ENCODE results near the gene PCBP1.
A peak's percentile ranks its signal among the peaks of the same experiment; 100 is the strongest.

Gene PCBP1

DNA sequence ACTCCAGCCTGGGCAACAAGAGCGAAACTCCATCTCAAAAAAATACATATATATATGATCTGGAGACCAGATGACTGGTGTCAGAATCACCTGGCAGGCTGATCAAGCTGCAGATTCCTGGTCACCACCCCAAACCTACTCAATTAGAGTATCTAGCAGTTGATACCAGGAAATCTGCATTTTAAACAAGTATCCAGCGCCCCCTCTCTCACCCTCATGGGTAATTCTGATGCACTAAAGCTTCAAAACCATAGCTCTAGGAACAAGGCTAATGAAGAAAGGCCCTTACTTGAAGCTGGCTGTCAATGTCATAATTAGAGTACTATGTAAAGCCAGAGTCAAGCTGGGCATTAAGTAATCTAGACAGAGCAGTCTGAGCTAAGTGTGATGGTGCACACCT, 25.0 kb upstream of the PCBP1 start:
- Mint-ChIP-seq H3K9me3 (no peaks in the 10 kb centered on the region), H3K36me3 (ENCODE audit: low read depth) (peaks cover 29% of the 10 kb centered on the region), H3K27me3 (ENCODE audit: low read depth) (no peaks in the 10 kb centered on the region), H3K4me3 (no peak overlapping the region), H3K4me1 (ENCODE audit: low read depth) (peaks cover 18% of the 10 kb centered on the region), H3K27ac (no peak overlapping the region)

DNA sequence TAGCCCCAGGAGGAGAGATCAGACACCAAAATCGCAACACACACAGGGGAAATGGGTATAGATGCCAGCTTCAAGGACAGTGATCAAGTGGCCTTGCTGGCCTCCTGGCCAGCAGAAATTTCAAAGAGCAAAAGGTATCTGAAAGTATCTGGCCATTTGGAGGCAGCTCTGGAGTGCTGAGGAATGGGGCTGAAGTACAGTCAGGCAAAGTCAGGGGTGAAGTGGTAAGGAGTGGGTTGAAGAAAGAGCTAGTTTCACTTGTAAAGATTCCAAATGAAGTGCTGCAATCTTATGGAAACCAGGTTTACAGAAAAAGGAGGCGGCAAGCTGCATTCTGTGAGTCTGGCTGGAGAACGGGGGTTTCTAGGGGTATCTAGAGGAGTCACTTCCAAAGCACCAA, 19.2 kb upstream of the PCBP1 start:
- H3K4me1 Mint-ChIP-seq (ENCODE audit: low read depth), result peaks cover 44% of the 10 kb centered on the region
- peak overlapping the region; percentile 66 for H3K4me3 Mint-ChIP-seq
- H3K9me3 Mint-ChIP-seq, result no peaks in the 10 kb centered on the region
- H3K27me3 Mint-ChIP-seq (ENCODE audit: low read depth), result no peaks in the 10 kb centered on the region
- peak overlapping the region; percentile 98 for H3K27ac Mint-ChIP-seq
- peaks cover 37% of the 10 kb centered on the region for H3K36me3 Mint-ChIP-seq (ENCODE audit: low read depth)

DNA sequence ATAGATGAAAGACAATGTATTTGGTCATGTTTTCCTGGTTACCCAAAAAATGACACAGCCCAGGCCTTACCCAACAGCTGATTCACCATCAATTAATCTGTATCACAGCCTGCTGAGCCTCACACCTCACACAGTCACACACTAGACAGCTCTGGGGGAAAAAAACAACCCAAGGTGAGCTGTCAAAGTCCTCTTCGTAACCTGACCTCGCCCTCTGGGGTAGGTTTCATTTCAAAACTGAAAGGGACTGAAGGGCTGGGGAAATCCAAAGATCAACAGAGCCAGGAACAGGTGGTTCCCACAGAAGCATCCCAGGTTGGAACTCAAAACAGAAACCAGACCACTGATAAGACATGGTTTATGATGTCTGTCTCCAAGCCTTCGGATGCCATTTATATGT, 18.2 kb upstream of the PCBP1 start:
- peaks cover 39% of the 10 kb centered on the region for H3K36me3 Mint-ChIP-seq (ENCODE audit: low read depth)
- H3K27ac Mint-ChIP-seq, result peak overlapping the region; percentile 98
- no peaks in the 10 kb centered on the region for H3K27me3 Mint-ChIP-seq (ENCODE audit: low read depth)
- H3K4me1 Mint-ChIP-seq (ENCODE audit: low read depth), result peaks cover 47% of the 10 kb centered on the region
- H3K9me3 Mint-ChIP-seq, result no peaks in the 10 kb centered on the region
- H3K4me3 Mint-ChIP-seq, result peak overlapping the region; percentile 71

DNA sequence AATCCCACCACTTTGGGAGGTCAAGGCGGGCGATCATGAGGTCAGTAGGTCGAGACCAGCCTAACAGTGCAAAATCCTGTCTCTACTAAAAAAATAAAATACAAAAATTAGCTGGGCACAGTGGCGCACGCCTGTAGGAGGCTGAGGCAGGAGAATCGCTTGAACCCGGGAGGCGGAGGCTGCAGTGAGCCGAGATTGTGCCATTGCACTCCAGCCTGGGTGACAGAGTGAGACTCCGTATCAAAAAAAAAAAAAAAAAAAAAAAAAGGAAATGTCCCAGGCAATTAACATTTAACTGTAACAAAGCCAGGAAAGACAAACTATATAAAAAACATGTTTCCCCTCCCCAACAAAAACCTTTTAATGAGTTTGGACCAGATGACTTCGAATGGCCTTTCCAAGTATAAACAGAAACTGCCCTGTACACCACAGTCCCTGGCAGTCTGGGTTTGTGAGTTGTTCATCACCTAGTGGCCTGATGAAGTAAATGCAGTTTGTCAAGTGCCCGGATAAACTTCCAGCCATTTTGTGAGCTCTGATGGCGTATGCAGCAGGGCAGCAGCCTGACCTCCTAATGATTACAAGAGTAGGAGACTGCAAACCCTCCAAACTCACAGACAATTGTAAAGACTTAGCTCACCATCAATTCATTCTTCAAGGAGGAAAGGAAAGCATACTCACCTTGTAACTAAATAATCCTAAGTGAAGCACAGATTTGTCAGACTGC, 16.6 kb upstream of the PCBP1 start:
- Mint-ChIP-seq H3K27me3 (ENCODE audit: low read depth) (no peaks in the 10 kb centered on the region), H3K4me1 (ENCODE audit: low read depth) (peaks cover 45% of the 10 kb centered on the region), H3K27ac (peak overlapping the region; percentile 98), H3K4me3 (peak overlapping the region; percentile 59), H3K9me3 (no peaks in the 10 kb centered on the region), H3K36me3 (ENCODE audit: low read depth) (peaks cover 38% of the 10 kb centered on the region)

DNA sequence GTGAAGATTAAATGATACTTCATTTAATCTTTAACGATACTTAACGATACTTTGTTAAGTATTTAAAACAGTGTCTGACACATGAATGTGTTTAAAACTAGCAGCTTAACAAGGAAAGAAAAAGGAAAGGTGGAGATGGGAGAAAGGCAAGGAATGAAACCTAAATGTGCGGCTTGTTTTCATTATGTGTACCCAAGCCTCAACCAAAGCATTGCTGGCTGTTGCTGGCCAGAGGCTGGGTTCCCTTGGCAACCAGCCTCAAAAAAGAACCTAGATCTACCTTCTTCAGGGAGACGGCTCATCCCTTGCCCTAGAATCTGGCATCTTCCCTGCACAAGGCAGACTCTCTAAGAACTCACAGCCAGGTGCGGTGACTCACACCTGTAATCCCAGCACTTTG, 13.8 kb upstream of the PCBP1 start:
- peaks cover 36% of the 10 kb centered on the region for H3K4me1 Mint-ChIP-seq (ENCODE audit: low read depth)
- peaks cover 32% of the 10 kb centered on the region for H3K36me3 Mint-ChIP-seq (ENCODE audit: low read depth)
- no peaks in the 10 kb centered on the region for H3K9me3 Mint-ChIP-seq
- H3K27ac Mint-ChIP-seq, result no peak overlapping the region
- no peaks in the 10 kb centered on the region for H3K27me3 Mint-ChIP-seq (ENCODE audit: low read depth)
- H3K4me3 Mint-ChIP-seq, result no peak overlapping the region

DNA sequence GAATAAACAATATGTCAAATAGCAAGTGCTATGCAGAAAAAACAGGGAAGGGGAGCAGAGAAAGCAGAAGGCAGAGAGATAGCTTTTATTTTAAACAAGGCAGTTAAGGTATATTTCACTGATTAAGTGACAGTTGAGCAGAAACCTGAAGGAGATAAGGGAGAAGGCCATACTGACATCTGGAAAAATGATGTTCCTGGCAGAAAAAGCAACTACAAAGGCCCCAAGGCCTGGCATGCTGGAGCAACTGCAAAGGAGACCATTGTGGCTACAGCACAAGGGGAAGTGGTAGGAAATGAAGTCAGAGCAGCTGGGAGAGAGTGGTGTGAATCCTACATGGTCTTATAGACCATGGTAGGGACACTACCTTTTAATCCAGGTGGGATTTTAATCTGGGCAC, 8.9 kb upstream of the PCBP1 start:
- H3K27ac Mint-ChIP-seq, result peak overlapping the region; percentile 74
- peaks cover 38% of the 10 kb centered on the region for H3K4me1 Mint-ChIP-seq (ENCODE audit: low read depth)
- no peaks in the 10 kb centered on the region for H3K9me3 Mint-ChIP-seq
- H3K4me3 Mint-ChIP-seq, result no peak overlapping the region
- H3K36me3 Mint-ChIP-seq (ENCODE audit: low read depth), result peaks cover 43% of the 10 kb centered on the region
- H3K27me3 Mint-ChIP-seq (ENCODE audit: low read depth), result no peaks in the 10 kb centered on the region

DNA sequence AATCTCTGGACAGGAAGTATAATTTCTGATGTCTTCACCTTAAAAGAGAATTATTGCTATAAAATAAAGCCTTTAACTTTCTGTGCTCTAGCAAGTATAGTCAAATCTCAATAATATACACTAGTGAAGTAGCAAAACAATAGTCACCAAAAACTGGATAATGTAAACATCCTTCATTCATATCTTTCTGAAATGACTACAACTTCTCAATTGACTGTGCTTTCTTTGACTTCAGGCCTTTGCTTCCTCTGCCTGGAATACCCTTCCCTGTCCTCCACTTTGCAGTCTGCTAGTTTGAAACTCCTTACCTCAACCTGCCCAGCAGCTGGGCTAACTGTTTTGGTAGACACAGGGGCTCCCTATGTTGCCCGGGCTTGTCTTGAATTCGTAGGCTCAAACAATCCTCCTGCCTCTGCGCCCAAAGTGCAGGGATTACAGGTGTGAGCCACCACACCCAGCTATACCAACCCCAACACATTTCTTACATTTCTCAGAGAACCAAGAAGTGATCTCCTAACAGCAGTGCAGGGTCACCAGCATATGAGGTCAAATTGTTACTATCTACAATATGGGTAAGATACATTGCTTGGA, 6.6 kb upstream of the PCBP1 start:
- no peaks in the 10 kb centered on the region for H3K27me3 Mint-ChIP-seq (ENCODE audit: low read depth)
- peaks cover 39% of the 10 kb centered on the region for H3K36me3 Mint-ChIP-seq (ENCODE audit: low read depth)
- peaks cover 54% of the 10 kb centered on the region for H3K4me1 Mint-ChIP-seq (ENCODE audit: low read depth)
- peak overlapping the region; percentile 4 for H3K4me3 Mint-ChIP-seq
- H3K9me3 Mint-ChIP-seq, result no peaks in the 10 kb centered on the region
- peak overlapping the region; percentile 87 for H3K27ac Mint-ChIP-seq

DNA sequence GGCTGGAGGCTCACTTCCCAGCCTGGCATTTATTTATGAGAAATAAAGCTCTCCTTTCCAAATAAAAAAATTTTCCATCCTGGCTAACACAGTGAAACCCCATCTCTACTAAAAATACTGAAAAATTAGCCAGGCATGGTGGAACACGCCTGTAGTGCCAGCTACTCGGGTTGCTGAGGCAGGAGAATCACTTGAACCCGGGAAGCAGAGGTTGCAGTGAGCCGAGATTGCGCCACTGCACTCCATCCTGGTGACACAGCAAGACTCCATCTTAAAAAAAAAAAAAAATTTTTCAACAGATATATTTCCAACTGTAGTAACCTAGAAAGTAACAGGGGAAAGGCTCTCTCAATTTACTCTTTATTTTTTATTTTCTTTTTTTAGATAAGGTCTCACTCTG, 6.1 kb upstream of the PCBP1 start:
- Mint-ChIP-seq H3K4me3 (peak overlapping the region; percentile 4), H3K9me3 (no peaks in the 10 kb centered on the region), H3K27ac (peak overlapping the region; percentile 41), H3K27me3 (ENCODE audit: low read depth) (no peaks in the 10 kb centered on the region), H3K36me3 (ENCODE audit: low read depth) (peaks cover 36% of the 10 kb centered on the region), H3K4me1 (ENCODE audit: low read depth) (peaks cover 58% of the 10 kb centered on the region)

DNA sequence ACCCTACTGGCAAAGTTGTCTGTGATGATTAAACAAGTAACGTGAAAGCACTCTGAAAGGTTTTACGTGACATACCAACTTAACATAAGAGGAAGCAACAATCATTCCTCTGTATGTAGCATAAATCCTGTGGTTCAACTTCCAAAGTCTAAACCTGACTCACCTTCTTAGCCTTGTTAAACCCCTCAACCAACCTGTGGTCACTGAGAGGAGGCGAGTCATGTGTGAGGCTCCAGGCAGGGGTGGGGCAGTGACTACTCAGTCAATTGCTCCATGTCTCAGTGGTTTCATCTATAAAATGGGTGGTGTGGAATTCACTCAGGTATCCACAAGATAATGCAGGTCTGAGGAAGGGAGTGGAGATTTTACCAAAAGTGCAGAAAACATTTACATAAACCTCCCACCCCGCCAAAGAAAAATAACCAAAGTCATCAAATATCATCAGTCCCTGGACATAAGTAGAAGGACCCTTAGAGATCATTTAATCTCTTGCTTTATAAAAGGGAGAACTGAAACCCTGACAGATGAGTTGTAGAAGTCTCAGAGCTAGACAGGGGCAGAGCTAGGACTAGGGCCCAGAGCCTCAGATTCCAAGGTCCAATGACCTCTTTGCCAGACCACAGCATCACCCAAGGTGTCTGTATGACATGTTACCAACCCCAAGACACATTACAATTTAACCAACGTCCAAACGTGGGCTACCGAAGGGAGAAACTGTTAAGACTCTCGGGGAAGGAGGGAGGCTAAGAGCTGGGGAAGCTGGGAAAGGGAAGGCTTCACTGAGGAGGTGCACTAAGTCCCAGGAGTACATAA, 3.7 kb upstream of the PCBP1 start:
- Mint-ChIP-seq H3K27ac (peak overlapping the region; percentile 79), H3K4me1 (ENCODE audit: low read depth) (peaks cover 52% of the 10 kb centered on the region), H3K27me3 (ENCODE audit: low read depth) (no peaks in the 10 kb centered on the region), H3K4me3 (peak overlapping the region; percentile 70), H3K36me3 (ENCODE audit: low read depth) (peaks cover 41% of the 10 kb centered on the region), H3K9me3 (no peaks in the 10 kb centered on the region)

DNA sequence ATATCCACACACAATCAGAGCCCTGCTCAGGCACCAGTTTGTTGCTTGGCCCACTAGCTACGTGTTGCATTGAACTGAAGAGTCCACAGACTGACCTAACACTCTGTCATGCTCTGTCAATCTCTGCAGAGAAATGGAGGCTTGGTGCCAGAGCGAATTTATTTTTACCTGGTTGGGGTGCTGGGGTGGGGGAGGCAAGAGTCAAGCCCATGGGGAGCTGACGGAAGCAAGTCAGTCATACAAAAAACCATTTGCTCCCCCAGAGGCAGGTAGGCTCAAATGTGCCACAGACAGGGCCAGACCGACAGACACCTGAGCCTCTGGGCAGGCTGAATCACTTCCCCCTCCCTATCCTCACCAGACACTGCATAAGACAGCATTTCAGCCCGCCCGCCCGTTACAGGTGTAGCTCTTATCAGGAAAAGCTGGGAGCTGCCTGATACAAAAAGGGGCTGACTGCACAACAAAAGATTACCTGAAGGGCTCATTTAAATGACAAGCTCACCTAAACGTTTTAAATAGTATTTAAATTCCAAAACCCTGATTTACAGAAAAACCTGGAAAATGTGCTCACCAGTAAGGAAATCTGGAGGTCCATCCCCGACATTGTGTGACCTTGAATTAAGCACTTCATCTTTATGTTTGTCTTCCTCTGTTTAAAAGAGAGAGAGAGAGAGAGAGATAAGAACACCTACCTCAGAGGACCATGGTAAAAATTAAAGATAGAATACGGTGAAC, 2.1 kb upstream of the PCBP1 start:
- H3K4me1 Mint-ChIP-seq (ENCODE audit: low read depth), result peaks cover 45% of the 10 kb centered on the region
- no peaks in the 10 kb centered on the region for H3K9me3 Mint-ChIP-seq
- H3K36me3 Mint-ChIP-seq (ENCODE audit: low read depth), result peaks cover 44% of the 10 kb centered on the region

DNA sequence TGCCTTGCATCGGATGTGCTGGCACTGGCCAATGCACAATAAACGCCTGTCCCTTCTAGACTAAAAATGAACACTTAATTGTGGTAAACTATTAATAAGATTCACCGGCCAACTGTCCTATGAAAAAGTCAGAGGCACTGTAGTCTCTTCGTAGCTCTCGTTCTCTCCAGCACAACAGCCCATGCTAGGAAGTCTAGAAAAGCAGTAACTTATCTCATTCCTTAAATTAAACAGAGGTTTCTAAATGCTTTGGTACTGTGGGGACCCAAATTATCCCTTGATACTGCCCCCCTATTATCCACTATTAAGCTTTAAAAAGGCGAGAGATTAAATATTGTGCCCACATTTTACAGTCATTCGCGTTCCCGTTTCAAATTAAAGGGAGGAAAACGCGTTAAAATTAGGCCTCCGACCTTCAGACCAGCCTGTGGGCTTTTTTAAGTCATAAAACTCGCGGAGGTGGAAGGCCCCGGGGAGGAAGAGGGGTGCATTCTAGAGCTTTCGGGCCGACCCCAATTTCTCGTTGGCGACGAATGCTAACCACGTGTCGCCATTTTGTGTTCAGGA, 1.5 kb upstream of the PCBP1 start:
- Mint-ChIP-seq H3K36me3 (ENCODE audit: low read depth) (peaks cover 44% of the 10 kb centered on the region), H3K27me3 (ENCODE audit: low read depth) (no peaks in the 10 kb centered on the region), H3K27ac (peak overlapping the region; percentile 99), H3K4me3 (peak overlapping the region; percentile 82), H3K9me3 (no peaks in the 10 kb centered on the region), H3K4me1 (ENCODE audit: low read depth) (peaks cover 46% of the 10 kb centered on the region)

More for the DNA sequence above, 2.1 kb upstream of the PCBP1 start:
- no peaks in the 10 kb centered on the region for H3K27me3 Mint-ChIP-seq (ENCODE audit: low read depth)
- H3K27ac Mint-ChIP-seq, result peak overlapping the region; percentile 99
- H3K4me3 Mint-ChIP-seq, result peak overlapping the region; percentile 82

DNA sequence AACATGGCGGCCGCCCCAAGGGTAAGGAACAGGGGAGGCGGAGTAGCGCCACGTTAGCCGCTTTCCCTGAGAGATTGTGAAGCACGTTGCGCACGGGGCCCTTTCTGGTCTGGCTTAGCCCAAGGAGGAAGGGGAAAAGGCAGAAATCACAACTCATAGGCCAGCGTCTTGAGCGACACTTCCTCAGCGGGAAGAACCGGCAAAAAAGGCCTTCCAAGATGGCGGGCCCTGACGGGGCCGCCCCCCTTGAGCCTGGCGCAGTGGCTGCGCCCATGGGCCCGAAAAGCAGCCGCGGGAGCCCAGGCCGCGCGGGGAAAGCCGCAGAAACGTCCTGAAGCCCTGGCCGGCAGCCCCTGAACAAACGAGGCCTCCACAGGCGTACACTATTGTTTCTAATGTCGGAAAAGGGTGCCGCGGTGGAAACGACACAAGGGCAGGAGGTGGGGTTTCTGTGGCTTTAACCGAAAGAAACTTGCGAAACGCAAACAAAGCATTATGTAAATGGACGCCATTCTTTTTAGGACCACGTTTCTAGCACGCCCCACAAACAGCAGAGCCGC, 919 bp upstream of the PCBP1 start:
- H3K27ac Mint-ChIP-seq, result peak overlapping the region; percentile 99
- peaks cover 48% of the 10 kb centered on the region for H3K4me1 Mint-ChIP-seq (ENCODE audit: low read depth)
- no peaks in the 10 kb centered on the region for H3K27me3 Mint-ChIP-seq (ENCODE audit: low read depth)
- H3K9me3 Mint-ChIP-seq, result no peaks in the 10 kb centered on the region
- peaks cover 43% of the 10 kb centered on the region for H3K36me3 Mint-ChIP-seq (ENCODE audit: low read depth)
- H3K4me3 Mint-ChIP-seq, result peak overlapping the region; percentile 82

DNA sequence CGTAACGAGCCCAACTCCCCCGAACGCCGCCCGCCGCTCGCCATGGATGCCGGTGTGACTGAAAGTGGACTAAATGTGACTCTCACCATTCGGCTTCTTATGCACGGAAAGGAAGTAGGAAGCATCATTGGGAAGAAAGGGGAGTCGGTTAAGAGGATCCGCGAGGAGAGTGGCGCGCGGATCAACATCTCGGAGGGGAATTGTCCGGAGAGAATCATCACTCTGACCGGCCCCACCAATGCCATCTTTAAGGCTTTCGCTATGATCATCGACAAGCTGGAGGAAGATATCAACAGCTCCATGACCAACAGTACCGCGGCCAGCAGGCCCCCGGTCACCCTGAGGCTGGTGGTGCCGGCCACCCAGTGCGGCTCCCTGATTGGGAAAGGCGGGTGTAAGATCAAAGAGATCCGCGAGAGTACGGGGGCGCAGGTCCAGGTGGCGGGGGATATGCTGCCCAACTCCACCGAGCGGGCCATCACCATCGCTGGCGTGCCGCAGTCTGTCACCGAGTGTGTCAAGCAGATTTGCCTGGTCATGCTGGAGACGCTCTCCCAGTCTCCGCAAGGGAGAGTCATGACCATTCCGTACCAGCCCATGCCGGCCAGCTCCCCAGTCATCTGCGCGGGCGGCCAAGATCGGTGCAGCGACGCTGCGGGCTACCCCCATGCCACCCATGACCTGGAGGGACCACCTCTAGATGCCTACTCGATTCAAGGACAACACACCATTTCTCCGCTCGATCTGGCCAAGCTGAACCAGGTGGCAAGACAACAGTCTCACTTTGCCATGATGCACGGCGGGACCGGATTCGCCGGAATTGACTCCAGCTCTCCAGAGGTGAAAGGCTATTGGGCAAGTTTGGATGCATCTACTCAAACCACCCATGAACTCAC, 673 bp downstream of the PCBP1 start:
- Mint-ChIP-seq H3K27me3 (ENCODE audit: low read depth) (no peaks in the 10 kb centered on the region), H3K9me3 (no peaks in the 10 kb centered on the region), H3K36me3 (ENCODE audit: low read depth) (peaks cover 47% of the 10 kb centered on the region), H3K27ac (peak overlapping the region; percentile 95), H3K4me3 (peak overlapping the region; percentile 97), H3K4me1 (ENCODE audit: low read depth) (peaks cover 52% of the 10 kb centered on the region)

Measured in T-helper 1 cell treated with Interleukin-12 subunit alpha and Interleukin-12 subunit beta and Interleukin-4 antibody, amounts not matched to agents 30 μg/mL and 1 μg/mL, for 36 hours (primary cell).